Measurements from ENCODE around the gene LYPD6. TPM values are rescaled to one million over a fixed set of nuclear protein-coding genes. Genes with fewer than 3 reads are reported as not detected.

Gene LYPD6
- total and polyA plus RNA-seq, 2 experiments from 2014 or later, result 4.9 to 12.4 TPM

- no peak for TF ChIP-seq ZNF462 (CRISPR knock-in tag; IDR thresholded peaks at IDR 0.05)
- TF ChIP-seq ZNF331 (CRISPR knock-in tag; IDR thresholded peaks at IDR 0.05; ENCODE audit: low read depth), result no peak
- TF ChIP-seq EZH2 (IDR thresholded peaks at IDR 0.05; ENCODE audit: low read depth, unreplicated experiment), result no peak
Measured at GRCh38 chr2:149430743-149431736, 100.7 kb downstream of the LYPD6 start (continued).

- no peaks in the 10 kb centered on the region for H3K36me3 Mint-ChIP-seq (ENCODE audit: low read depth)
Measured at GRCh38 chr2:149438330-149438960, 108.1 kb downstream of the LYPD6 start.

More at GRCh38 chr2:149438330-149438960, 108.1 kb downstream of the LYPD6 start:
- Mint-ChIP-seq H3K27ac (no peak overlapping the region), H3K4me3 (no peak overlapping the region), H3K9me3 (no peaks in the 10 kb centered on the region), H3K27me3 (ENCODE audit: insufficient read depth, low read depth, poor library complexity) (no peaks in the 10 kb centered on the region), H3K4me1 (no peaks in the 10 kb centered on the region)
- DNase-seq (ENCODE audit: low spot score), result no peak
- Histone ChIP-seq H3K27ac (ENCODE audit: low read depth) (no peak overlapping the region), H3K4me3 (no peak overlapping the region), H3F3A (replicated peaks; ENCODE audit: low read depth) (no peaks in the 10 kb centered on the region), H3K4me2 (no peak overlapping the region), H3K9me2 (ENCODE audit: insufficient read depth) (no peaks in the 10 kb centered on the region), H3K36me3 (ENCODE audit: insufficient read depth) (peaks cover 5% of the 10 kb centered on the region; the same call in 1 of the 2 replicates), H3K79me2 (replicated peaks; ENCODE audit: insufficient read depth) (no peaks in the 10 kb centered on the region), H2AFZ (no peak overlapping the region), H3K27me3 (ENCODE audit: insufficient read depth) (no peaks in the 10 kb centered on the region), H3K4me1 (ENCODE audit: insufficient read depth) (no peaks in the 10 kb centered on the region), H4K20me1 (replicated peaks; ENCODE audit: insufficient read depth) (no peaks in the 10 kb centered on the region; the same call in 1 of the 2 replicates)
- TF ChIP-seq NANOG (IDR thresholded peaks at IDR 0.05; ENCODE audit: borderline replicate concordance), result no peak
- no peak for TF ChIP-seq ZNF462 (CRISPR knock-in tag; IDR thresholded peaks at IDR 0.05)
- ATAC-seq, result no peak

Data from GM23338 (cell line).